ENCODE results near the gene PIGS. TPM values are rescaled to one million over a fixed set of nuclear protein-coding genes. Genes with fewer than 3 reads are reported as not detected.
A peak's percentile ranks its signal among the peaks of the same experiment; 100 is the strongest.

The PIGS gene
- polyA plus RNA-seq, 3 donors = 59.4 to 87.5 (median 84.9) TPM

DNA sequence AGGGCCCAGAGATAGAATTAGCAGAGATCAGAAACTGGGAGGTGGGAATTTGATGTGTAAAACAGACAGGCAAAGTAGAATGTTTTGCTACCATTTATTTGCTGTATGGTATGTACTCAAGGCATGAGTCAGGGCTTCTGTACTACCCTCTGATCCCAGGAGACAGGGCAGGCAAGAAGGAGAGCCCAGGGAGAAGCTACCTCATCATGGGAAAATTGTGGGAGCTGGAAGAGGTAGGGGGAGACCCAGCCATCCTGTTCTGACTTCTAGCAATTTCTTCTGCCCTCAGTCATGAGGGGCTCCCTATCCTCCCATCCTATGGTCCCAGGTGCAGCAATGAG is 1.7 kb upstream of the PIGS start:
- peaks cover 2 to 4% (median 3%) of the 10 kb centered on the region in 3 donors for H3K27me3 Mint-ChIP-seq (ENCODE audit: low read depth in 3 of 3)
- peaks cover 42% of the 10 kb centered on the region for H3K4me1 Mint-ChIP-seq
- H3K36me3 Mint-ChIP-seq = peaks cover 2 to 16% of the 10 kb centered on the region in 2 donors
- peaks cover 4% of the 10 kb centered on the region for H4K20me1 ChIP-seq (ENCODE audit: insufficient read depth, low read length)
- H3K4me3 ChIP-seq (replicated peaks in 1 of 3; ENCODE audit: low read depth in 2 of 3, low read length in 3 of 3) = no peak overlapping the region
- H3K9me3 Mint-ChIP-seq = no peaks in the 10 kb centered on the region
- no peak overlapping the region for H2AFZ ChIP-seq (ENCODE audit: insufficient read depth, low read depth, low read length, poor library complexity, severe bottlenecking)
- DNase-seq = no peak
- H3K36me3 ChIP-seq (replicated peaks in 1 of 2; ENCODE audit: control insufficient read depth in 1 of 2, insufficient read depth in 2 of 2, low read length in 2 of 2) = peaks cover 0 to 4% of the 10 kb centered on the region in 2 donors
- peaks cover 31% of the 10 kb centered on the region for H3K79me2 ChIP-seq (ENCODE audit: insufficient read depth, low read length)
- intact Hi-C loops (cut with micrococcal nuclease) = loop anchor here in 1 of 2 donors (10.0 kb wide), 1 partner anchor 238 kb away; the partner anchor contains the start of genes IFT20 and TNFAIP1
- peaks cover 25 to 41% of the 10 kb centered on the region in 2 donors for H3K4me1 ChIP-seq (ENCODE audit: control insufficient read depth in 1 of 2, insufficient read depth in 2 of 2, low read length in 2 of 2)
- H3K27ac ChIP-seq (ENCODE audit: low read depth in 1 of 2, low read length in 2 of 2) = no peak overlapping the region
- H3K27me3 ChIP-seq (ENCODE audit: control insufficient read depth in 2 of 2, insufficient read depth in 2 of 2, low read length in 2 of 2) = no peaks in the 10 kb centered on the region
- H3K9ac ChIP-seq (ENCODE audit: insufficient read depth, low read length, poor library complexity, severe bottlenecking) = no peak overlapping the region
- TF ChIP-seq, protein P1, sequence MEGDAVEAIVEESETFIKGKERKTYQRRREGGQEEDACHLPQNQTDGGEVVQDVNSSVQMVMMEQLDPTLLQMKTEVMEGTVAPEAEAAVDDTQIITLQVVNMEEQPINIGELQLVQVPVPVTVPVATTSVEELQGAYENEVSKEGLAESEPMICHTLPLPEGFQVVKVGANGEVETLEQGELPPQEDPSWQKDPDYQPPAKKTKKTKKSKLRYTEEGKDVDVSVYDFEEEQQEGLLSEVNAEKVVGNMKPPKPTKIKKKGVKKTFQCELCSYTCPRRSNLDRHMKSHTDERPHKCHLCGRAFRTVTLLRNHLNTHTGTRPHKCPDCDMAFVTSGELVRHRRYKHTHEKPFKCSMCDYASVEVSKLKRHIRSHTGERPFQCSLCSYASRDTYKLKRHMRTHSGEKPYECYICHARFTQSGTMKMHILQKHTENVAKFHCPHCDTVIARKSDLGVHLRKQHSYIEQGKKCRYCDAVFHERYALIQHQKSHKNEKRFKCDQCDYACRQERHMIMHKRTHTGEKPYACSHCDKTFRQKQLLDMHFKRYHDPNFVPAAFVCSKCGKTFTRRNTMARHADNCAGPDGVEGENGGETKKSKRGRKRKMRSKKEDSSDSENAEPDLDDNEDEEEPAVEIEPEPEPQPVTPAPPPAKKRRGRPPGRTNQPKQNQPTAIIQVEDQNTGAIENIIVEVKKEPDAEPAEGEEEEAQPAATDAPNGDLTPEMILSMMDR (IDR thresholded peaks at IDR 0.05) = no peak
- no peak overlapping the region for H3K4me3 Mint-ChIP-seq
- peak overlapping the region in 1 of 7 donors; percentile 14 for H3K27ac Mint-ChIP-seq
- H3K4me2 ChIP-seq (replicated peaks; ENCODE audit: extremely low read depth, low read length, poor library complexity, severe bottlenecking) = no peak overlapping the region
- no peaks in the 10 kb centered on the region for H3K9me3 ChIP-seq (replicated peaks in 1 of 2; ENCODE audit: control insufficient read depth in 1 of 2, insufficient read depth in 1 of 2, low read length in 2 of 2)

DNA sequence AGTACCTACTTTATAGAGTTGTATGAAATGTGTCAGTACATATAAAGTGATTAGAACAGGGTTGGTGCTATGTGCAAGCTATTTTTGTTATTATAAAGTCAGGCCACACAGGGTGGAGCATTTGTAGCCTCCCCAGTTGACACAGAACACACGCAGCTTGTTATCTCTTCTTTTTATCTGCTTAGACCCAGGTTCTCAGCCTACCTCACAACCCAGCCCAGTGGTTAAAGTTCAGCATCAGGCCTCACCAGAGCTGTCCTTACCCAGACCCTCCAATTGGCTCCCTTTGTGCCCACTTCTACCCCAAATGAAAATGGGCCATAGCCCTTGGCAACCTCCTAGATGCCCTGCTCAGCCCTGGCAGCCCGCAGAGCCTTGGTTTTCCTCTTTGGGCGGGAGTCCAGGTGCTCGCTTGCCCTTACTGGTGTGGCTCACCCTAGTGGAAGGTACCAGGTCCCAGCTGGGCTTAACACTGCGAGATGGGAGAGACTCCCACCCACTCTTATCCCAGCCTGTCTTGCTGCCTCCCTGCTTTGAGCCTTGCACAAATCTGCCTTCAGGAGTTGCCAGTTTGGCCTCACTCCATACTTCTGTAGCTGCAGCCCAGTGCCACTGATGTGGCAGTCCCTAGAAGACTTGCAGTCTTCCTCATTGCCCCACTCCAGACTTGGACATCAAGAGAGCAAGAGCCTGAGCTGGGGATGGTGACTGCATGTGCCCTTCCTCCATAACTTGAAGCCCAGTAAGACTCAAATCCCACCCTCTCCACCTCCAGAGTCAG is 1.1 kb upstream of the PIGS start:
- Mint-ChIP-seq H3K27me3 (ENCODE audit: low read depth in 3 of 3) (peaks cover 2 to 4% (median 3%) of the 10 kb centered on the region in 3 donors), H3K4me3 (peak overlapping the region; percentile 93 to 96), H3K4me1 (peaks cover 48% of the 10 kb centered on the region), H3K36me3 (peaks cover 2 to 11% of the 10 kb centered on the region in 2 donors), H3K27ac (peak overlapping the region in 3 of 7 donors; percentile 5 to 90 (median 14)), H3K9me3 (no peaks in the 10 kb centered on the region)
- DNase-seq = no peak
- H3K27me3 ChIP-seq (ENCODE audit: control insufficient read depth in 2 of 2, insufficient read depth in 2 of 2, low read length in 2 of 2) = no peaks in the 10 kb centered on the region
- H3K4me1 ChIP-seq (ENCODE audit: control insufficient read depth in 1 of 2, insufficient read depth in 2 of 2, low read length in 2 of 2) = peaks cover 30 to 47% of the 10 kb centered on the region in 2 donors
- H3K4me2 ChIP-seq (replicated peaks; ENCODE audit: extremely low read depth, low read length, poor library complexity, severe bottlenecking) = peak overlapping the region; percentile 88
- H3K9ac ChIP-seq (ENCODE audit: insufficient read depth, low read length, poor library complexity, severe bottlenecking) = peak overlapping the region; percentile 80
- intact Hi-C loops (cut with micrococcal nuclease) = loop anchor here in 1 of 2 donors (10.0 kb wide), 1 partner anchor 238 kb away; the partner anchor contains the start of genes IFT20 and TNFAIP1
- H3K27ac ChIP-seq (ENCODE audit: low read depth in 1 of 2, low read length in 2 of 2) = no peak overlapping the region
- H3K9me3 ChIP-seq (replicated peaks in 1 of 2; ENCODE audit: control insufficient read depth in 1 of 2, insufficient read depth in 1 of 2, low read length in 2 of 2) = no peaks in the 10 kb centered on the region
- TF ChIP-seq, protein P1 (IDR thresholded peaks at IDR 0.05) = no peak
- H4K20me1 ChIP-seq (ENCODE audit: insufficient read depth, low read length) = peaks cover 8% of the 10 kb centered on the region
- peaks cover 31% of the 10 kb centered on the region for H3K79me2 ChIP-seq (ENCODE audit: insufficient read depth, low read length)
- no peaks in the 10 kb centered on the region for H3K36me3 ChIP-seq (replicated peaks in 1 of 2; ENCODE audit: control insufficient read depth in 1 of 2, insufficient read depth in 2 of 2, low read length in 2 of 2)
- peak overlapping the region in 1 of 3 experiments; percentile 92 for H3K4me3 ChIP-seq (replicated peaks in 1 of 3; ENCODE audit: low read depth in 2 of 3, low read length in 3 of 3)
- 79% methylated on average over 2 of the region's 5 CpGs for WGBS (ENCODE audit: insufficient coverage)
- H2AFZ ChIP-seq (ENCODE audit: insufficient read depth, low read depth, low read length, poor library complexity, severe bottlenecking) = peak overlapping the region; percentile 95

All from CD14-positive monocyte (primary cell).